Spleen (tissue), 11 donors: ENCODE measurements around the gene VTI1A. TPM values are rescaled to one million over a fixed set of nuclear protein-coding genes. Genes with fewer than 3 reads are reported as not detected.

Experiments
- DNase-seq: peaks from one replicate; pipeline ENCODE4 v3.0.0-alpha.2; 2020
- H3K27ac ChIP-seq, 8 donors: fragments of 200-600 bp; sonication (generic) in 7 of 8; 1 replicate in 4 of 8; 2 replicates in 4 of 8; pipeline versions ENCODE4 v1.5.0 to v1.8.0; 2016 to 2021; ENCODE audit warnings: inconsistent platforms in 4 of 8, mild to moderate bottlenecking in 4 of 8, moderate library complexity in 1 of 8
- H3K27me3 ChIP-seq, 7 donors: fragments of 200-600 bp; sonication (generic) in 6 of 7; replicated peaks in 1 of 7; 1 replicate in 4 of 7; 2 replicates in 3 of 7; pipeline versions ENCODE4 v1.5.0 to v1.8.0; 2016 to 2021; ENCODE audit warnings: inconsistent platforms in 3 of 7, mild to moderate bottlenecking in 1 of 7
- H3K36me3 ChIP-seq, 6 donors: fragments of 200-600 bp; sonication (generic) in 5 of 6; 1 replicate in 4 of 6; 2 replicates in 2 of 6; pipeline versions ENCODE4 v1.5.0 to v1.8.0; 2016 to 2021; ENCODE audit warnings: inconsistent platforms in 2 of 6
- H3K4me1 ChIP-seq, 6 donors: fragments of 200-600 bp; sonication (generic) in 5 of 6; 1 replicate in 3 of 6; 2 replicates in 3 of 6; pipeline versions ENCODE4 v1.5.0 to v1.8.0; 2016 to 2021; ENCODE audit warnings: inconsistent platforms in 3 of 6
- H3K4me3 ChIP-seq, 8 donors: fragments of 200-600 bp; sonication (generic) in 7 of 8; 1 replicate in 4 of 8; 2 replicates in 4 of 8; pipeline versions ENCODE4 v1.5.0 to v1.8.0; 2016 to 2021; ENCODE audit warnings: inconsistent platforms in 4 of 8, mild to moderate bottlenecking in 4 of 8, moderate library complexity in 2 of 8
- H3K9me3 ChIP-seq, 8 donors: fragments of 200-600 bp; sonication (generic) in 7 of 8; 1 replicate in 4 of 8; 2 replicates in 4 of 8; pipeline versions ENCODE4 v1.5.0 to v1.8.0; 2016 to 2021; ENCODE audit warnings: inconsistent platforms in 4 of 8
- CTCF ChIP-seq, 11 experiments: fragments of 200-600 bp in 7 of 11; fragments of 450-650 bp in 4 of 11; sonication (generic) in 4 of 11; IDR thresholded peaks in 8 of 11; conservative IDR thresholded peaks in 3 of 11; 1 replicate in 7 of 11; 2 replicates in 4 of 11; pipeline versions ENCODE4 v1.4.0 to v1.8.0; 2016 to 2021; ENCODE audit warnings: antibody characterized with exemption in 11 of 11, inconsistent platforms in 4 of 11, mild to moderate bottlenecking in 1 of 11
- POLR2A ChIP-seq, 3 donors: fragments of 450-650 bp; IDR thresholded peaks; one replicate each; pipeline ENCODE4 v1.5.1; 2017; ENCODE audit warnings: antibody characterized with exemption in 3 of 3, mild to moderate bottlenecking in 1 of 3
- POLR2AphosphoS5 ChIP-seq, 3 donors: sonication (generic); formaldehyde crosslinking; IDR thresholded peaks; one replicate each; pipeline ENCODE4 v1.5.1; 2017; ENCODE audit warnings: antibody characterized with exemption in 3 of 3
- WGBS, 5 donors: extraction: QIAGEN DNeasy Blood & Tissue Kit in 3 of 5; methylation state at CpG; one replicate each; pipeline versions ENCODE4 v1.1.5 to v1.1.7; 2013 to 2018; 5-methylcytosine and 5-hydroxymethylcytosine counted together
- intact Hi-C: fragments of 100-400 bp; cut with DNase I; formaldehyde crosslinking; loops from one replicate; pipeline ENCODE4 v1.15.0; 2023; ENCODE audit warnings: low total_unique reads
- polyA plus RNA-seq, 3 donors: library from polyadenylated mRNA; stranded (reverse); fragments of 200-250 nt; gene quantifications; one replicate each; pipeline ENCODE4 v1.2.1, GENCODE V29; 2013
- total RNA-seq, 7 donors: library from RNA; depleted of rRNA in 3 of 7; stranded (reverse); fragments of >200 nt in 3 of 7; fragmentation: NEBNext Ultra II Directional in 4 of 7; extraction: Animal tissue kit (Norgen Biotek cat#: 25700) in 4 of 7; gene quantifications; one replicate each; pipeline versions ENCODE4 v1.1.0 to v1.2.1, GENCODE V29; 2016 to 2021
- donor health status: healthy with polysubstance abuse.
- donor health status: DM: no; HTN: no; CAD: no; lungs with moderate emphysema.
- donor health status: DM: no; HTN: no; CAD: no.
- donor health status: Bipolar disorder and iron deficiency.
- donor health status: healthy.
- donor health status: DM: no; HTN: no; CAD: no.
- donor health status: DM: yes; HTN: yes; CAD: no.

Gene VTI1A
- total and polyA plus RNA-seq, 10 donors = 7.8 to 129 (median 56.2) TPM

- 65 to 76% (median 68%) methylated on average over 7 of the region's 7 CpGs for WGBS, 5 donors
- H3K27me3 ChIP-seq = no peaks in the 10 kb centered on the region
- no peak for TF ChIP-seq CTCF (IDR thresholded peaks at IDR 0.05 in 8 of 11, conservative IDR thresholded peaks at IDR 0.05 in 3 of 11)
- TF ChIP-seq POLR2AphosphoS5 (IDR thresholded peaks at IDR 0.05) = no peak
- no peak for TF ChIP-seq POLR2A (IDR thresholded peaks at IDR 0.05)
- H3K4me1 ChIP-seq = no peaks in the 10 kb centered on the region
- no peak overlapping the region for H3K4me3 ChIP-seq
- DNase-seq = no peak
- no peak overlapping the region for H3K27ac ChIP-seq
- H3K9me3 ChIP-seq = no peaks in the 10 kb centered on the region
- H3K36me3 ChIP-seq = peaks cover 0 to 24% (median 0%) of the 10 kb centered on the region in 6 donors
- intact Hi-C loops = no loop called here
Observed at GRCh38 chr10:112826018-112826697, 379.1 kb downstream of the VTI1A start.

- intact Hi-C loops = no loop called here
- WGBS, 5 donors = 94 to 96% (median 96%) methylated on average over 14 of the region's 14 CpGs
Observed at GRCh38 chr10:112827086-112827485, 380.1 kb downstream of the VTI1A start.

GRCh38 chr10:112827951-112828350, 380.9 kb downstream of the VTI1A start:
- TF ChIP-seq POLR2A (IDR thresholded peaks at IDR 0.05) (no peak), CTCF (IDR thresholded peaks at IDR 0.05 in 8 of 11, conservative IDR thresholded peaks at IDR 0.05 in 3 of 11) (no peak)

More at GRCh38 chr10:112827086-112827485, 380.1 kb downstream of the VTI1A start:
- H3K27ac ChIP-seq = no peak overlapping the region
- H3K27me3 ChIP-seq = no peaks in the 10 kb centered on the region
- H3K36me3 ChIP-seq = peaks cover 0 to 23% (median 0%) of the 10 kb centered on the region in 6 donors
- DNase-seq = no peak
- H3K4me3 ChIP-seq = no peak overlapping the region
- no peaks in the 10 kb centered on the region for H3K9me3 ChIP-seq
- TF ChIP-seq CTCF (IDR thresholded peaks at IDR 0.05 in 8 of 11, conservative IDR thresholded peaks at IDR 0.05 in 3 of 11) = no peak
- no peak for TF ChIP-seq POLR2A (IDR thresholded peaks at IDR 0.05)
- no peak for TF ChIP-seq POLR2AphosphoS5 (IDR thresholded peaks at IDR 0.05)
- no peaks in the 10 kb centered on the region for H3K4me1 ChIP-seq

GRCh38 chr10:112831859-112832258, 384.8 kb downstream of the VTI1A start:
- Histone ChIP-seq H3K36me3 (peaks cover 0 to 5% (median 0%) of the 10 kb centered on the region in 6 donors), H3K27me3 (no peaks in the 10 kb centered on the region), H3K4me3 (no peak overlapping the region), H3K9me3 (no peaks in the 10 kb centered on the region), H3K4me1 (peaks cover 0 to 20% (median 2%) of the 10 kb centered on the region in 6 donors), H3K27ac (no peak overlapping the region)
- TF ChIP-seq CTCF (IDR thresholded peaks at IDR 0.05 in 8 of 11, conservative IDR thresholded peaks at IDR 0.05 in 3 of 11) (no peak), POLR2AphosphoS5 (IDR thresholded peaks at IDR 0.05) (no peak), POLR2A (IDR thresholded peaks at IDR 0.05) (no peak)
- intact Hi-C loops = no loop called here
- no peak for DNase-seq
- WGBS, 5 donors = 93 to 97% (median 95%) methylated on average over 16 of the region's 16 CpGs

More at GRCh38 chr10:112827951-112828350, 380.9 kb downstream of the VTI1A start:
- intact Hi-C loops = no loop called here
- 91 to 99% (median 94%) methylated on average over 4 of the region's 4 CpGs for WGBS, 5 donors
- Histone ChIP-seq H3K27ac (no peak overlapping the region), H3K27me3 (no peaks in the 10 kb centered on the region), H3K4me3 (no peak overlapping the region), H3K9me3 (no peaks in the 10 kb centered on the region), H3K36me3 (peaks cover 0 to 15% (median 0%) of the 10 kb centered on the region in 6 donors), H3K4me1 (no peaks in the 10 kb centered on the region)
- no peak for DNase-seq
